HG02870 (cell line): ENCODE results near the gene C13orf46.
"Not testable (repeated sequence)": the region's sequence is repeated elsewhere in the genome, so short reads cannot be mapped to it uniquely, and the experiment has no call there.

Experiments
- ATAC-seq: cut with Tn5 transposase; IDR thresholded peaks from one replicate; pipeline ENCODE4 v1.9.1; 2021; ENCODE audit warnings: mild to moderate bottlenecking, moderate library complexity; ENCODE audit not compliant: unreplicated experiment

Gene C13orf46

GRCh38 chr13:113913408-113913807 lies 60.5 kb downstream of the C13orf46 start:
- not testable (repeated sequence) for ATAC-seq

- ATAC-seq: no peak
Observed at GRCh38 chr13:113912596-113912995, 61.3 kb downstream of the C13orf46 start.

GRCh38 chr13:113907635-113908617 lies 66.0 kb downstream of the C13orf46 start:
- ATAC-seq: no peak

DNA sequence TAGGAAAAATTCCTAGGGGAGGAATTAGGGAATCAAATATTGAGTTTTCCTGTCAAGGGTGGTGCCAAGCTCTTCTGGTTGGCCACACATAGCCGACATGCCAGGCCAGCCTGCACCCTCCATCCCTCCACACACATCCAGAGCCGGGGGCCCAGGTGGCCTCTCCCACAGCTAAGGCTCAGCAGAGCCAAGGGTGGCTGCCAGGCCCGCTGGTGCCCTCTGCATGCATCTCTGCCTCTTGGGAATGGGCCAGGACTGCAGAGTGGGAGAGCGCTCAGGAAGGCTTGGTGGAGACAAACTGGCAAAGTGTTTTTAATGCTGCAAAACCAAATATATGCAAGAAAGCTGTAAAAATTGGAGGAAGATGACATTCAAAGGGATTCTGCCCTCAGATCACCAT lies 67.3 kb downstream of the C13orf46 start:
- ATAC-seq: no peak

DNA sequence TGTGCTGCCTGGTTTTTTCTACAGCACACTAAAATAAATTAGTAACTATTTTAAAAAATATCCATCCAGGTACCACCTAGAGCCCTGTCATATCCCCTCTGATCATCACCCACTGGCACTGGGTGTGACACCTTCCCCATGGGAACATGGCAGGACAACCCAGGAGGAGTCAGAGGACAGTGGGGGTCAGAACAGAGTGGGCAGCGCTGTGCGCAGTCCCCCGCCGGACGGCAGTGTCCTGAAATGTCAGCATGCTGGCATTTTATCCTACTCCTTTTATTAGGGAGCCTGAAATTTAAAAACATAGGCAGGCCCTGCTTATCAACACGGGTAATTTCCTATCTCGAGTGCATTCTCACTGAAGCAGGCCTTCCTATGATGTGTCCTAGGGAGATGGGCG lies 67.9 kb downstream of the C13orf46 start:
- ATAC-seq: no peak

DNA sequence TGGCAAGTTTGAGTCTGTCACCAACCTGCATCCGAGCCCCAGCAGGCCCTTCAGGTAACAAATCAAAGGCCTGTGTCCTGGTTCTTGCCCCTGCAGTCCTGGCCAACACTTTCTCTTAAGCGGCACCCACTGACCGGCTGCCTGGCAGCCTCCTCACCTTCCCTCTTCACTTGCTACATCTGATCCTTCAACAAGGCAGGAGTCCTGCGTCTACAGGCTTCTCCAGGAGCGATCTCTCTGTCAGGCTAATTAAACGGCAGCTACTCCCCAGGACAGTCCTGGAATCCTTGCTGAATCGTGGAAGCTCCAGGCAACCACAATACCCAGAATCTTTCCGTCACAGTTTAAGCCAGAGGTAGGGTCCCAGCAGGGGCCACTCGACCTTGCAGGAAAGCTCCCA lies 68.9 kb downstream of the C13orf46 start:
- no peak for ATAC-seq

GRCh38 chr13:113904411-113904810 lies 69.5 kb downstream of the C13orf46 start:
- no peak for ATAC-seq

GRCh38 chr13:113903912-113904311 lies 70.0 kb downstream of the C13orf46 start:
- no peak for ATAC-seq
